Osteoblast (primary cell): ENCODE results near the gene TLL1. TPM values are rescaled to one million over a fixed set of nuclear protein-coding genes. Genes with fewer than 3 reads are reported as not detected.

Source experiments
- DNase-seq: peaks from one replicate; pipeline ENCODE4 v3.0.0; 2011; ENCODE audit warnings: low spot score, mixed read lengths; ENCODE audit not compliant: insufficient read length; ENCODE audit errors: missing footprints
- H2AFZ ChIP-seq: 2 replicates; pipeline ENCODE4 v1.6.0; 2011; ENCODE audit warnings: mild to moderate bottlenecking, low read length
- H3K27ac ChIP-seq: 2 replicates; pipeline ENCODE4 v1.5.1; 2011; ENCODE audit warnings: mild to moderate bottlenecking, low read depth, low read length, moderate library complexity
- H3K27me3 ChIP-seq: 2 replicates; pipeline ENCODE4 v1.6.0; 2012; ENCODE audit warnings: mild to moderate bottlenecking, control low read depth, inconsistent platforms, low read length, moderate library complexity; ENCODE audit not compliant: insufficient read depth
- H3K36me3 ChIP-seq: 2 replicates; pipeline ENCODE4 v1.5.1; 2011; ENCODE audit warnings: mild to moderate bottlenecking, low read length, control low read depth, moderate library complexity; ENCODE audit not compliant: insufficient read depth
- H3K4me1 ChIP-seq: 2 replicates; pipeline ENCODE4 v1.5.1; 2011; ENCODE audit warnings: mild to moderate bottlenecking, low read length, control low read depth, moderate library complexity; ENCODE audit not compliant: insufficient read depth
- H3K4me2 ChIP-seq: 2 replicates; pipeline ENCODE4 v1.6.0; 2011; ENCODE audit warnings: mild to moderate bottlenecking, low read length; ENCODE audit not compliant: insufficient read depth
- H3K4me3 ChIP-seq: fragments of 200-600 bp; sonication (generic); 3 replicates; pipeline ENCODE4 v1.5.1; 2012; ENCODE audit warnings: mild to moderate bottlenecking, low read length, inconsistent platforms; ENCODE audit not compliant: insufficient read depth
- H3K79me2 ChIP-seq: 2 replicates; pipeline ENCODE4 v1.6.0; 2012; ENCODE audit warnings: mild to moderate bottlenecking, low read length, control low read depth, inconsistent platforms; ENCODE audit not compliant: insufficient read depth
- H3K9me3 ChIP-seq: 2 replicates; pipeline ENCODE4 v1.5.1; 2011; ENCODE audit warnings: low read depth, low read length, control low read depth
- H4K20me1 ChIP-seq: 2 replicates; pipeline ENCODE4 v1.6.0; 2012; ENCODE audit warnings: mild to moderate bottlenecking, low read length, control low read depth; ENCODE audit not compliant: insufficient read depth
- total RNA-seq: library from RNA; depleted of rRNA; stranded (reverse); fragments of >200 nt; gene quantifications from 2 replicates; pipeline ENCODE4 v1.2.3, GENCODE V29; 2012
- TF ChIP-seq, protein P1 (sequence below): IDR thresholded peaks from 2 replicates; pipeline ENCODE4 v1.5.1; 2011; ENCODE audit warnings: mild to moderate bottlenecking, low read depth, low read length, moderate library complexity; ENCODE audit errors: extremely low read depth

The TLL1 gene
- total RNA-seq, 1 donor: 0.36 TPM

DNA sequence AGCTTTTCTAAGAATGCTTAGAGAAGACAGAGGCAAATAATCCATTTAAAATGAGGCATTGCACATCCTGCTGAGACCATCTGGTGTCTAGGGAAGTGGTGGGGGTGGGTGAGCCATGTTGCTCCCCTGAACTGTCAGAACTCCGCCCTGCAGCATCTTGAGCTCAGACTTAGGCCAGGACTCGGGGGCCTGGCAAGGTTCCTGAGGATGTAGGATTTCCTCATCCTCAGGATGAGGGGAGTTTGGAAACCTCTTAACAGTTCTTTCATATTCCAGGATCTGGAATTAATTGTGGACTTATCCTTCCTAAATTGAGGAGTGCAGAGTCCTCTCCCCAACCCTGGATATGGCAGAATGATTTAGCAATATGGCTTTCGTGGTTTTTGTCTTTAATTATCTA lies 6.6 kb downstream of the TLL1 start:
- Histone ChIP-seq H3K9me3 (no peaks in the 10 kb centered on the region), H3K4me1 (peaks cover under 1% of the 10 kb centered on the region), H3K36me3 (no peaks in the 10 kb centered on the region), H3K4me3 (no peak overlapping the region), H2AFZ (no peak overlapping the region), H3K27ac (no peak overlapping the region), H3K27me3 (peaks cover 16% of the 10 kb centered on the region), H4K20me1 (no peaks in the 10 kb centered on the region), H3K4me2 (no peak overlapping the region), H3K79me2 (no peaks in the 10 kb centered on the region)
- TF ChIP-seq, protein P1, sequence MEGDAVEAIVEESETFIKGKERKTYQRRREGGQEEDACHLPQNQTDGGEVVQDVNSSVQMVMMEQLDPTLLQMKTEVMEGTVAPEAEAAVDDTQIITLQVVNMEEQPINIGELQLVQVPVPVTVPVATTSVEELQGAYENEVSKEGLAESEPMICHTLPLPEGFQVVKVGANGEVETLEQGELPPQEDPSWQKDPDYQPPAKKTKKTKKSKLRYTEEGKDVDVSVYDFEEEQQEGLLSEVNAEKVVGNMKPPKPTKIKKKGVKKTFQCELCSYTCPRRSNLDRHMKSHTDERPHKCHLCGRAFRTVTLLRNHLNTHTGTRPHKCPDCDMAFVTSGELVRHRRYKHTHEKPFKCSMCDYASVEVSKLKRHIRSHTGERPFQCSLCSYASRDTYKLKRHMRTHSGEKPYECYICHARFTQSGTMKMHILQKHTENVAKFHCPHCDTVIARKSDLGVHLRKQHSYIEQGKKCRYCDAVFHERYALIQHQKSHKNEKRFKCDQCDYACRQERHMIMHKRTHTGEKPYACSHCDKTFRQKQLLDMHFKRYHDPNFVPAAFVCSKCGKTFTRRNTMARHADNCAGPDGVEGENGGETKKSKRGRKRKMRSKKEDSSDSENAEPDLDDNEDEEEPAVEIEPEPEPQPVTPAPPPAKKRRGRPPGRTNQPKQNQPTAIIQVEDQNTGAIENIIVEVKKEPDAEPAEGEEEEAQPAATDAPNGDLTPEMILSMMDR: no peak
- no peak for DNase-seq

DNA sequence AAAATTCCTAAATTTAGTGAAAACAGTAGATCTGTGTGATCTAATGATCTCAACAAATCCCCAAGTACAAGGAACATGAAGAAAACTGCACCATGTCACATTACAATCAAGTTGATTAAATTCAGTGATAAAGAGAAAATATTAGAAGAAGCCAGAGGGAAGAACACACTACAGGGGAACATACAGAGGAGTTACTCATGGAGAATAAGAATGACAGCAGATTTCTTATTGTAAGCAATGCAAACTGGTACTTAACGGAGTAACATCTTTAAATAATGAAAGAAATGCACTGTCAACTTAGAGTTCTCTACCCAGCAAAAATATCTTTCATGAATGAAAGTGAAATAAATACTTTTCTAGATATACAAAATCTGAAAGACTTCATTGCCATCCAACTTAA lies 21.1 kb downstream of the TLL1 start:
- H3K79me2 ChIP-seq: no peaks in the 10 kb centered on the region
- no peaks in the 10 kb centered on the region for H3K36me3 ChIP-seq
- DNase-seq: no peak
- H3K27me3 ChIP-seq: no peaks in the 10 kb centered on the region
- H3K4me1 ChIP-seq: no peaks in the 10 kb centered on the region
- H3K4me3 ChIP-seq: no peak overlapping the region
- no peaks in the 10 kb centered on the region for H4K20me1 ChIP-seq
- no peaks in the 10 kb centered on the region for H3K9me3 ChIP-seq
- no peak overlapping the region for H3K4me2 ChIP-seq
- TF ChIP-seq, protein P1: no peak
- no peak overlapping the region for H2AFZ ChIP-seq
- H3K27ac ChIP-seq: no peak overlapping the region

DNA sequence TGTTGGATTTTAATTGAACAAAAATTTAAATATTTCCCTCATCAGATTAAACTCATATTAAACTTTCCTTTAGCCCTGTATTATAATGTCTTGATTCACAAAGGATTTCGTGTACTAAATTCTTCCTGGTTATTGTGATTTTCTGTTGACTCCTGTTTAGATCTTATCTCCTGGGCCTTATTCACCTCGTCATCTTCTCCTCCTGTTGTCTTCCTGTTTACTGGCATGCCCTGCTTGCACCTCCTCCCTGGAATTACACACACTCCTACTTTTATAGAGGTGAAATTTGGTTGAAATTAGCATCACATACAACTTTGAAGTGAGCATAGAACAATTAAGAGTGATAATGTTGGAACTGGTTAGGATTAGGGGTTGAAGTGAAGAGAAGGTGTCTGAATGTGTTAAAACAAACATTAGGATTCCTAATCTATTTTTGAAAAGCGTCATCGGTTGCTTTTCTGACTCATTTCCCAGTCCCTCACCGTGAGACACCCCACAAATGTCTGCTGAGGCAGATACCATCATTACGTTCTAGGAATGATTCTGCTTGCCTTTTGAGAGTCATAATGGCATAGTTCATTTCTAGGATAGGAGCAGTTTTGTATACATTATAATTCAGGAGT lies 32.5 kb downstream of the TLL1 start:
- no peak overlapping the region for H3K4me3 ChIP-seq
- H3K9me3 ChIP-seq: no peaks in the 10 kb centered on the region
- no peaks in the 10 kb centered on the region for H3K36me3 ChIP-seq
- no peak overlapping the region for H2AFZ ChIP-seq
- no peak for DNase-seq
- no peaks in the 10 kb centered on the region for H3K79me2 ChIP-seq
- no peaks in the 10 kb centered on the region for H3K27me3 ChIP-seq
- H3K4me2 ChIP-seq: no peak overlapping the region
- no peaks in the 10 kb centered on the region for H4K20me1 ChIP-seq
- H3K27ac ChIP-seq: no peak overlapping the region
- no peaks in the 10 kb centered on the region for H3K4me1 ChIP-seq
- TF ChIP-seq, protein P1: no peak

DNA sequence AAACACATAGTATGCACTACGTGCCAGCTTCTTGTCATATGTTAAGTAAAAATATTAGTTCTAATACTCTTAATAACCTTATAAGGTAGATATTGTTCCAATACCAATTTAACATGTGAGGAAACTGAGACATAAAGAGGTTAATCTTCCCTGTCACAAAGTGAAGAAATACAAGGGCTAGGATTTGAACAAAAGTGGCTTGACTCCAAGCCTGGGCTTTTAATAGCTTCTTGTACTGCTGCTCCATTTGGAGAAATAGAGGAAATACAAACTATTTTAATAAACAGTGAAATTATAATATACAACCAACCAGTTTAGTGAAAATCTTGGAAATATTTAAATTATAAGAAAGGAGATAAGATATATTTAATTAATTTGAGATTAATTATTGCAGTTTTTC lies 33.2 kb downstream of the TLL1 start:
- TF ChIP-seq, protein P1: no peak
- no peaks in the 10 kb centered on the region for H3K4me1 ChIP-seq

More for the DNA sequence above, 33.2 kb downstream of the TLL1 start:
- no peaks in the 10 kb centered on the region for H3K36me3 ChIP-seq
- H3K79me2 ChIP-seq: no peaks in the 10 kb centered on the region
- no peak overlapping the region for H3K27ac ChIP-seq
- no peaks in the 10 kb centered on the region for H4K20me1 ChIP-seq
- no peaks in the 10 kb centered on the region for H3K9me3 ChIP-seq
- no peaks in the 10 kb centered on the region for H3K27me3 ChIP-seq
- no peak for DNase-seq
- no peak overlapping the region for H3K4me3 ChIP-seq
- no peak overlapping the region for H3K4me2 ChIP-seq
- H2AFZ ChIP-seq: no peak overlapping the region
